GM12878 (cell line): ENCODE results near the gene RALGPS1. TPM values are rescaled to one million over a fixed set of nuclear protein-coding genes. Genes with fewer than 3 reads are reported as not detected.

ENCODE experiments used
- ATAC-seq: fragments of 200-7000 bp; cut with Tn5 transposase; 3 replicates; pipeline ENCODE4 v1.9.1; 2020; ENCODE audit warnings: mild to moderate bottlenecking, moderate library complexity
- BruUV-seq: library from RNA; stranded (reverse); fragments of 400-500 nt; replicated peaks from 2 replicates; lab custom pipeline; 2021; lab: Mats Ljungman, UMichigan
- CTCF ChIA-PET: fragments of 300-600 bp; sonication (Branson Sonifier 250); formaldehyde crosslinking; extraction: SDS; loops from one replicate; lab custom pipeline; 2021; ENCODE audit warnings: inconsistent platforms; lab: Yijun Ruan, JAX
- POLR2A ChIA-PET: fragments of 350-600 bp; formaldehyde crosslinking; extraction: SDS; loops from one replicate; lab custom pipeline; 2021; ENCODE audit warnings: inconsistent platforms; lab: Charles Lee
- RAD21 ChIA-PET: fragments of 300-600 bp; sonication (Branson Sonifier 250); formaldehyde crosslinking; loops from one replicate; lab custom pipeline; 2023; ENCODE audit warnings: antibody characterized with exemption; ENCODE audit not compliant: unreplicated experiment; lab: Charles Lee
- SMC1A ChIA-PET: fragments of 300-600 bp; sonication (Branson Sonifier 250); formaldehyde crosslinking; loops from one replicate; lab custom pipeline; 2023; ENCODE audit not compliant: unreplicated experiment, uncharacterized antibody; lab: Charles Lee
- DNase-seq: peaks from one replicate; pipeline ENCODE4 v3.0.0-alpha.2; 2011; ENCODE audit warnings: low read depth, low spot score
- FAIRE-seq: peaks from 3 replicates; lab custom pipeline; 2011; peaks lifted over from hg19 to GRCh38; lab: Jason Lieb, UNC
- H2AFZ ChIP-seq: 2 replicates; pipeline ENCODE4 v1.6.0; 2011; ENCODE audit warnings: low read depth, low read length, control low read depth; ENCODE audit not compliant: control insufficient read depth
- H3K27ac ChIP-seq: 2 replicates; pipeline ENCODE4 v1.5.1; 2011; ENCODE audit warnings: control low read depth; ENCODE audit not compliant: control insufficient read depth, insufficient read depth
- H3K27me3 ChIP-seq, 2 experiments: replicated peaks in 1 of 2; 2 replicates each; pipeline versions ENCODE4 v1.6.0 to v1.6.1; 2011; ENCODE audit warnings: low read length in 1 of 2; ENCODE audit not compliant: control insufficient read depth in 2 of 2, insufficient read depth in 2 of 2
- H3K36me3 ChIP-seq, 2 experiments: 2 replicates each; pipeline ENCODE4 v1.5.1; 2011; ENCODE audit warnings: low read length in 1 of 2; ENCODE audit not compliant: control insufficient read depth in 2 of 2, insufficient read depth in 2 of 2
- H3K4me1 ChIP-seq: 2 replicates; pipeline ENCODE4 v1.6.1; 2011; ENCODE audit warnings: mild to moderate bottlenecking, low read length, moderate library complexity, mixed read lengths; ENCODE audit not compliant: control insufficient read depth, insufficient read depth
- H3K4me2 ChIP-seq: 2 replicates; pipeline ENCODE4 v1.6.0; 2011; ENCODE audit warnings: control low read depth; ENCODE audit not compliant: control insufficient read depth, insufficient read depth
- H3K4me3 ChIP-seq: fragments of 200-600 bp; sonication (generic); 2 replicates; pipeline ENCODE4 v1.5.1; 2016
- H3K79me2 ChIP-seq: 2 replicates; pipeline ENCODE4 v1.6.0; 2011; ENCODE audit warnings: low read length; ENCODE audit not compliant: control insufficient read depth, insufficient read depth
- H3K9ac ChIP-seq: 2 replicates; pipeline ENCODE4 v1.8.0; 2011; ENCODE audit warnings: low read length, control low read depth, mixed read lengths; ENCODE audit not compliant: control insufficient read depth, insufficient read depth
- H3K9me3 ChIP-seq: replicated peaks from 3 replicates; pipeline ENCODE4 v1.5.1; 2011; ENCODE audit warnings: mild to moderate bottlenecking, low read length; ENCODE audit not compliant: control insufficient read depth, insufficient read depth
- H4K20me1 ChIP-seq: 2 replicates; pipeline ENCODE4 v1.6.0; 2011; ENCODE audit not compliant: control insufficient read depth, insufficient read depth
- ASH2L ChIP-seq: fragments of 300-600, 200-600 bp; sonication (generic); IDR thresholded peaks from 2 replicates; pipeline ENCODE4 v1.6.1; 2017; ENCODE audit warnings: low read depth, mild to moderate bottlenecking, borderline replicate concordance
- ATF7 ChIP-seq: fragments of 450-650 bp; IDR thresholded peaks from 2 replicates; pipeline ENCODE4 v1.6.1; 2016; ENCODE audit warnings: low read depth, mild to moderate bottlenecking
- IRF3 ChIP-seq: fragments of 450-650 bp; IDR thresholded peaks from 2 replicates; pipeline ENCODE4 v1.6.1; 2014; ENCODE audit warnings: mild to moderate bottlenecking
- MLLT1 ChIP-seq: fragments of 450-650 bp; IDR thresholded peaks from 2 replicates; pipeline ENCODE4 v1.6.1; 2016; ENCODE audit warnings: mild to moderate bottlenecking
- MTA2 ChIP-seq: fragments of 450-650 bp; IDR thresholded peaks from 2 replicates; pipeline ENCODE4 v1.6.1; 2016; ENCODE audit warnings: low read depth, mild to moderate bottlenecking, moderate library complexity
- NFIC ChIP-seq: IDR thresholded peaks from 2 replicates; pipeline ENCODE4 v1.6.1; 2012; ENCODE audit warnings: low read depth, mild to moderate bottlenecking, inconsistent platforms, low read length, moderate library complexity
- RUNX3 ChIP-seq: IDR thresholded peaks from 2 replicates; pipeline ENCODE4 v1.6.1; 2012; ENCODE audit warnings: low read length, inconsistent platforms
- SIX5 ChIP-seq: IDR thresholded peaks from 2 replicates; pipeline ENCODE4 v1.6.1; 2011; ENCODE audit warnings: mild to moderate bottlenecking, low read depth, low read length, moderate library complexity; ENCODE audit not compliant: severe bottlenecking
- SREBF2 ChIP-seq: IDR thresholded peaks from 2 replicates; pipeline ENCODE4 v1.6.1; 2012; ENCODE audit warnings: mild to moderate bottlenecking, low read length
- WRNIP1 ChIP-seq: IDR thresholded peaks from 2 replicates; pipeline ENCODE4 v1.6.1; 2011; ENCODE audit warnings: low read depth, low read length, improper control_type of control experiment, borderline replicate concordance
- ZNF217 ChIP-seq: fragments of 450-650 bp; IDR thresholded peaks from 2 replicates; pipeline ENCODE4 v1.6.1; 2017; ENCODE audit warnings: antibody characterized with exemption, mild to moderate bottlenecking
- in situ Hi-C: fragments of 300-500 bp; cut with MboI; formaldehyde crosslinking; loops from 9 replicates; pipeline ENCODE4 v1.14.3; 2018; ENCODE audit warnings: mixed read lengths
- intact Hi-C: fragments of 100-400 bp; cut with micrococcal nuclease; formaldehyde crosslinking; loops from one replicate; pipeline ENCODE4 v1.14.2; 2022; ENCODE audit not compliant: unreplicated experiment
- polyA plus RNA-seq, 11 experiments: library from polyadenylated mRNA; depleted of rRNA in 4 of 11; unstranded in 6 of 11; stranded (reverse) in 5 of 11; fragments of >200 nt; fragmentation: Nextera tagmentation in 4 of 11; fragmentation: Illumina TruSeq in 1 of 11; extraction: Ambion mirVana in 4 of 11; extraction: Trizol in 1 of 11; gene quantifications; 1 replicate in 1 of 11; 2 replicates in 10 of 11; pipeline versions ENCODE4 v1.2.1 to v1.2.3, GENCODE V29; 2011 to 2016; ENCODE audit warnings: inconsistent platforms in 2 of 11, missing spikeins in 2 of 11, low read depth in 1 of 11
- total RNA-seq, 4 experiments: library from RNA; depleted of rRNA in 3 of 4; stranded (reverse); fragments of >200 nt in 3 of 4; fragmentation: Illumina TruSeq in 1 of 4; extraction: Trizol in 1 of 4; gene quantifications; 2 replicates each; pipeline versions ENCODE4 v1.2.1 to v1.2.3, GENCODE V29; 2013 to 2021

The RALGPS1 gene
- total and polyA plus RNA-seq, 10 of the 15 experiments (the other 5 are each of a cell fraction or from before 2014, with no cell fraction given): 0.13 to 5.6 (median 2.7) TPM

- TF ChIP-seq MLLT1 (no peak), ASH2L (no peak), IRF3 (no peak), SREBF2 (no peak), MTA2 (no peak), NFIC (no peak), WRNIP1 (no peak), SIX5 (no peak), ATF7 (no peak)
These were observed 4.6 kb downstream of the RALGPS1 start (continued) for GRCh38 chr9:126919193-126919592.

- ChIA-PET SMC1A (interaction anchor here (1.3 to 1.8 kb wide), 4 partner anchors 15 to 394 kb away, joined by 3 to 6 read pairs (median 5); no protein-coding TSS in a partner anchor), RAD21 (no interaction called here), POLR2A (interaction anchor here (0.6 to 1.3 kb wide), 2 partner anchors 9 to 58 kb away, joined by 3 to 5 read pairs; no protein-coding TSS in a partner anchor), CTCF (interaction anchor here (0.8 to 1.8 kb wide), 4 partner anchors 8 to 289 kb away, joined by 3 to 4 read pairs (median 4); no protein-coding TSS in a partner anchor)
- no peak overlapping the region for H2AFZ ChIP-seq
- ATAC-seq (peak; percentile 44), FAIRE-seq (no peak), DNase-seq (no peak)
- H3K9ac ChIP-seq: no peak overlapping the region
- H4K20me1 ChIP-seq: no peaks in the 10 kb centered on the region
- no peak overlapping the region for H3K27ac ChIP-seq
- H3K9me3 ChIP-seq: no peaks in the 10 kb centered on the region
- TF ChIP-seq RUNX3 (peak; percentile 51), ZNF217 (no peak)
- H3K4me2 ChIP-seq: no peak overlapping the region
- H3K27me3 ChIP-seq: no peaks in the 10 kb centered on the region
- intact Hi-C loops (no loop called here), in situ Hi-C loops (no loop called here)
- H3K4me3 ChIP-seq: no peak overlapping the region
- H3K79me2 ChIP-seq: no peaks in the 10 kb centered on the region
- H3K4me1 ChIP-seq: peaks cover 9% of the 10 kb centered on the region; the same call in 1 of the 2 replicates
- BruUV-seq: no TSS peak
- H3K36me3 ChIP-seq: no peaks in the 10 kb centered on the region
These were observed 11.3 kb downstream of the RALGPS1 start for GRCh38 chr9:126925876-126926275.
